ENCODE measurements around the gene INF2.
"Not testable (repeated sequence)": the region's sequence is repeated elsewhere in the genome, so short reads cannot be mapped to it uniquely, and the experiment has no call there.

INF2 gene

DNA sequence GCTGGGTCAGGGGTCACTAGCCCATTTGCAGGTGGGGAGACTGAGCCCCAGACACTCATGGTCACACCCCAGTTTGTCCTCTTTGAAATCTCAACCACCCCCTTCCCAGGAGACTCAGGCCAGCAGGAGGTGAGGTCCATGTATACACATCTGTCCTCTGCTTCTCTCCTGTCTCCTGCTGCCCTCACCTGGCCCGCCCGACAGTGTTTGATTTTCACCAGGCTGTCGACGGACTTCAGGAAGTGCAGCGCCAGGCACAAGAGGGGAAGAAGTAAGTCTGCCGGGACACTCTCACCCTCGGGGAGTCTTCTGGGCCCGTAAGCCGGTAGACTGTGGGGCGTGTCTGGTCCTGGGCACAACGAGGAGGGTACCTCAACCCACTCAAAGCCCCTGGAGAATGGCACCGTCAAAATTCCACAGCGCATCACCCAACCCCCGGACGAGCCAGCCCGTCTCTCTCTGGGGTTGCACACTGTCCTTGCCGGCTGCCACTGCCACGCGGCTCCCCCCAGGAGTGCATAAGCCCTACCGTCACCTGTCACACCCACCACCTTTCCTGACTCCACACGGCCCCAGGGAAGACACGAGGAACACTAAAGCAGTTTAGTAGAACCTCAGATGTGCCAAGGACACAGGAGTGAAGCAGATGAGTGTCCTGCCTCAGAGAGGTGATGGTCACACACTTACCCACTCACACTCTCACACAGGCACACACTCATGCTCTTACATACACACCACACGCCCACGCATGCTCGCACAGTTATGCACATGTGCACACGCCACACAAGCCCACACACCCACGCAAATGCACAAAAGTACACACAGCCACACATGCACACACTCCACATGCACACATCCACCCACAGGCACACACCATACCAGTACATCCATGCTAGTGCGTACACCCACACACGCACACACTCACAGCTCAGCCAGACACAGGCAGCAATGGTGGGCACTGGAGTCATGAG, 50.4 kb downstream of the INF2 start:
- no peak for DNase-seq

DNA sequence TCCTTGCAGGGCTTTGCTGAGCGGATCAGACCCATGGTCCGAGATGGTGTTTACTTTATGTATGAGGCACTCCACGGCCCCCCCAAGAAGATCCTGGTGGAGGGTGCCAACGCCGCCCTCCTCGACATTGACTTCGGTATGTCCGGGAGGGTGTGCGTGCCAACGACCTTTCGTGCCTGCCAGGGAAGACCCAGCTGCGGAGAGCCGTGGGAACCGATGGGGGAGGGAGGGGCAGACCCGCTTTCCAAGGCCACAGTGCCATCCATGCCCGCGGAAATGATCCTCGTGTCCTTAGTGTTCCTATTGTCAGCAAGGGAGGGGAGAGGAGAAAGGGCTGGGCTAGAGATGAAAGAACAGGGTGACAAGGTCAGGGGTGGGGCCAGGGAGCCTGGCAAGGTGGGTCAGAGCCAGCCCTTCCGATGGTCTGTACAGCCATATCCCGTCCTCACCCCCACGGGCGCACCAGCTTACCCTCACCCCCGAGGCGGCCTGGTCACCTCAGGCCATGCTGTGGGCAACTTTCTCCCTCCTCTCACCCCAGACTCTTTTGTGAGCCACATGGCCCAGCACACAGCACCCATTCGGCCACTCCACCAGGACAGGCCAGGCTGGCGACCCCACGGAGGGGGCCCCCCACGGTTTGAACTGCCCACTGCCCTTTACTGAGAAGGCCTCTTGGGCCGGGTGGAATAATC, 51.8 kb downstream of the INF2 start:
- DNase-seq = no peak

DNA sequence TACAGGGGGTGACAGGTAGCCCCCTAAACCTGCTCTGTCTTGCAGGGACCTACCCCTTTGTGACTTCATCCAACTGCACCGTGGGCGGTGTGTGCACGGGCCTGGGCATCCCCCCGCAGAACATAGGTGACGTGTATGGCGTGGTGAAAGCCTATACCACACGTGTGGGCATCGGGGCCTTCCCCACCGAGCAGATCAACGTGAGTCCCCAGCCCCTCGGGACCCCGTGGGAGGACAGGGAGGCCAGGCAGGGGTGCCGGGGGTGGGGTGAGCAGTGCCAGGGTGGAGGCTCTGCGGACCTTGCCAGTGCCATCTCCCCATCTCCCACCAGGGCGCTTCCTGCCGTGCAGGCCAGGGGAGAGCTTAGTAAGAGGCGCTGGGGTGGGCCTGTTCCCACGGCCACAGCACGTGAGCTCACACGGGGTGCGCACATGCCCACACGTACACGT, 52.4 kb downstream of the INF2 start:
- DNase-seq = no peak

DNA sequence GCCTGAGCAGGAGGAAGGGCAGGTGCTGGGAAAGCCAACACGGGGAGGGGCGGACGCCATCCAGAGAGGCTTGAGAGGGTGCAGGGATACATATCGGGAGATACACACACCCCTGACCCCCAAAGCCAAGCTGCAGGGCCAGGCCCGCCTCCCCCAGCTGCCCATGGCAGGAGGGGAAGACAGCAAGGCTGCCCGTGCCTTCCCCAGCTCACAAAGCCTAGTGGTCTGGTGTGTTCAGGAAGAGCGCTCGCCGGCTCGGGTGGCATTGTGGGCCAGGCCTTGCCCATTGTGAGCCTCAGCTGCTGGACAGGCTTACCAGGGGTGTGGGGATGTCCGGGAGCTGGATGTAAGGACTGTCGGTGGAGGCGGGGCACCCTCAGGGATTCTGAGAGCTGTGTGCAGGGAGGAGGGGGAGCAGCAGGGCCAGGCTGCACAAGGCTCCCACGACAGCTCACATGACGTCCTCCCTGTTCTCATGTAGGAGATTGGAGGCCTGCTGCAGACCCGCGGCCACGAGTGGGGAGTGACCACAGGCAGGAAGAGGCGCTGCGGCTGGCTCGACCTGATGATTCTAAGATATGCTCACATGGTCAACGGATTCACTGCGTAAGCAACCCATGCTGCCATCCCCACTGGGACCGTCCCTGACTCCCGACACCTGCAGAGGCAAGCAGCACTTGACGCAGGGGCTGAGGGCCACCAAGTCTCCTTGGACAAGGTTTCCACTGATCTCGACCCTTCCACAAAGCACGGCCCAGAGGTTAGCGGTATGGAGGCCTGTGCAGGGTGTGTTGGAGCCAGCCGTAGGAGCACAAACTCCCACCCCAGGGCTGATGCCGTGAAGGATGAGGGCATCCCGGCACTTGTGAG, 53.4 kb downstream of the INF2 start:
- DNase-seq = no peak

DNA sequence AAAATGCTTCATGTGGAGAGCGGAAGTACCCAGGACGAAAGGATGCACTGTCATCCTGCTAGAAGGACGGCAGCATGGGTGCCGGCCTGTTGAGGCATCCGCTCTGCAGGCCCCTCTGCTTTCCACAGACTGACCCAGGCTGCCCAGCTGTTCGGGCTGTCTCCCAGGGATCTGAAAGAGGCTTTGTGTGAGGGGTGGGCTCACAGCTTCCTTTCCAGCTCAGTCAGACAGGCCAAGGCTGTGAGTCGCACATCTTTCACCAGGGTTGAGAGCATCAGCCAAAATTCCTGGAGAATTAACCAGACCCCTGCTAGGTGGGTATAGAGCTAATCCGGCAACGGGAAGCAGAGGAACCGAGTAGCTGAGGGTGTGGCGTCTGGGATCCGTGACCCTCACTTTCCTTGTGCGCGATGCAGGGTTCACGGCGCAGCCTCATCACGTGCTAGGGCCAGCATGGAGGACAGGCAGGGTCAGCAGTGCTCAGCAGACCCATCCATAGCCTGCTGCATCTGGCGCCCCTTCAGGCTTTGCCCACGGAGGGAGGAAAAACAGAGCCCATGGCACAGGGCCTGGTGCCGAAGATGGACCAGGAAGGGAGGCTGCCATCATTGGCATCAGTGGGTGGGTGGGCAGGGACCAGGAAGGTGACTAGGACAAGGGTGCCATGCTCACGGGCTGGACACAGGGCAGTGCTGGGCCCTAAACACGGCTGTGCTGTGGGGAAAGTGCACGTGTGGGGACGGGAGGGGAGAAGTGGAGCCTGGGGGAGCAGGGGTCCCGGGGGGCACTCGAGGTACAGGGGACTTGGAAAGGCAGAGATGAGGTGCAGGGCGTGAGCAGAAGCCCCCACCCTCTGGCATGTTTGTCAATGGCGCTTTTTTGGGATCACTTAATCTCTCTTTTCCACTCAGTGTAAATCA, 54.3 kb downstream of the INF2 start:
- no peak for DNase-seq

DNA sequence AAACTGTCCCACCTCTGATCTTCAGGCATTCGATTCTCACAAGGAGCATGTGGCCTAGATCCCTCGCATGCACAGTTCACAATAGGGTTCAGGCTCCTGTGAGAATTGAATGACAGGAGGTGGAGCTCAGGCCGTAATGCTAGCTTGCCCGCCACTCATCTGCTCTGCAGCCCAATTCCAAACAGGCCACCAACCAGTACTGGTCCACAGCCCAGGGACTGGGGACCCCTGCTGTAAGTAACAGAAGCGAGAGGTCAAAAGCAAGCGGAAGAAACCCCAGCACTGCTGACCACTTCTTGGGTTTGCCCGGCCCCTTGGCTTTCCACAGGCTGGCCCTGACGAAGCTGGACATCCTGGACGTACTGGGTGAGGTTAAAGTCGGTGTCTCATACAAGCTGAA, 55.1 kb downstream of the INF2 start:
- DNase-seq = no peak

DNA sequence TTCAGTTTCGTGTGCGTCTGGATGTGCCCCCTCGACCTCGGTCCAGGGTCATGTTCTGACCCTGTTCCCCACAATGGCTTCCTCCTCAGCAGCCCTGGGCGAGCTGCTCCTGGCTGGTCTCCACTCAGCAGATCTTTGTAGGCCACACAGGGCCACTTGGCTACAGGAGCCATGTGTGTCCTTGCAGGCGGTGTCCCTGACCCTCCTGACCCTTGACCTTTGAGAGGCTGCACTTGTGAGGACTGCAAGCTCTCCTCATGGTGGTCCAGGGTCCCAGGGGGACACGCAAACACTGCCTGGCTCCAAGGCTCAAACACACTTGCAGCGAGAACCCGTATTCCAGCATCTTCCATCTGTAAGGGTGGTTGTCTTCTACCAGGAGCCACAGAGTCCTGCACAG, 56.0 kb downstream of the INF2 start:
- no peak for DNase-seq

DNA sequence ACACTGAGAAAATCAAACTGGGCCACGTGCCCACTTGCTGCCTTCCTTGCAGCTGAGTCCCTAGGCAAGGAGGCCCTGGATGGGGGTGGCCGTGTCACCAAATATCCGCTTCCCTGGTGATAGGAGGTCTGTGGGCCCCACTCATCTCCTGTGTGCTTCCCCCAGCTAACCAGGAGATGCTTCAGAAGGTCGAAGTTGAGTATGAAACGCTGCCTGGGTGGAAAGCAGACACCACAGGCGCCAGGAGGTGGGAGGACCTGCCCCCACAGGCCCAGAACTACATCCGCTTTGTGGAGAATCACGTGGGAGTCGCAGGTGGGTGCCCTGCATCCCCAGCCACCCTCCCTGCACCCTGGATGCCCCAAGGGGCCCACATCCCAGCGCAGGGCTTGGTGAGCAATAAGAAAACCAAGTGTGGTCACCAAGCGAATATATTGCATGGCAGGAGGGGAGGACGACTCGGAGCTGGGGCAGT, 56.7 kb downstream of the INF2 start:
- no peak for DNase-seq

DNA sequence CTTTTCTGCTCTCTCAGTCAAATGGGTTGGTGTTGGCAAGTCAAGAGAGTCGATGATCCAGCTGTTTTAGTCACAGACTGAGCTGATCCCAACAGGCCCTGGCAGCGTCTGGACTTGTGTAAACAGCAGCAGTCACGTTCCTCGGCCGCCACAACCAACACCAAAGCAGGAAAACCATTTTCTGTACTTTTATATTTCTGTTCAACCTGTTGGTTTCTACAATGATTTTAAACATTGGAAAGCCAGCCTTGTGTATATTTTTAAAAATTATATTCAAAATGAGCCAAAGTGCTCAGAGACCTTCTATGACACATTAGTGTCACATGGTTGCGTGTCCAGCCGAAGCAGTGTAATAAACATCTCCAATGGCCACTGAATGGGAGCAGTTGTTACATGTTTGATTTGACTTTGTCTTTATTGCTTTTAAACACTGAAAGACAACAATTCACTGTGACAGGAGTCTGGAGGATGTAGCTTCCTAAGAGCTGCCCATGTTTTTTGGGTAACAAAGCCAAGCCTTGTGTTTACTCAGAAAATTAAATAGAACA, 57.6 kb downstream of the INF2 start:
- DNase-seq = no peak

DNA sequence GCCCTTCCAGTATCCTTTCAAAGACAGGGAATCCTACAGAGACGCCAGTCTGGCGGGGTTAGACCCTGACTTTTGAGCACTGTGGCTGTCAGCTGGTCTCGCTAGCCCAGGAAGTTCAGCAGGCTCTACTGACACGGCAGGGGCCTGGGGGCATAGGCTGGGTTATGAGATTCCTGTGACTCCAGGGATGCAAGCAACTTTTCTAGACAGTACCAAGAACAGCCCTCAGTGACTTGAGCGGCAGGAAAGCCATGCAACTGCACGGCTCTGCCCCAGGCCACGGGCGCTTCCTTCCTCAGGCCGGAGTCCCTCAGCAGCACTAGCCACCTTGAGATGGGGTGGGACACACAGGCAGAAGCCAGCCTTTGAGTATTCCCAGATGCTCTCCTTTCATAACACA, 58.5 kb downstream of the INF2 start:
- no peak for DNase-seq

DNA sequence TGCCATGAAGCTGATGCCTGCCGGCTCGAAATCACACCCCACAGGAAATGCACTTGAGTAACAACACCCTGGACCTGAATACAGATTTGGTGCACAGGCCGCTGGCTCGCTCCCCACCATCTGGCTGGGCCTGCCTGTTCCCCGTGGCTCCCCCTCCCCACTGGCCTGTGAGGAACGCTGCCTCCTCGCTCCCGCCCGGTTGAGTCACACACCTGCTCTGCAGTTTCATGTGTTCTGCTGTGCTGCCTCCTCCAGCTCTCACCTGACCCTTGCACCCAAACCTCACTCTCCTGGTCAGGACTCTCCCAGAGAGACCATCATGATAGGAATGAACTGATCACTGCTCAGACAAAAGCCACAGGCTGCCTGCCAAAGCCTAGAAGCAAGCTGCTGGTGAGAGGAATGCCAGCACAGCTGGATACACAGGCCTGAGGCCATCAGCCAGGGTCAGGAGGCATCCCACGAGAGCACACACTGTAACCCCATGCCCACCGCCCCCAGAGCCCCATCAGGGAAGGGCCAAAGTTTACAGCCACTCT, 59.8 kb downstream of the INF2 start:
- no peak for DNase-seq

DNA sequence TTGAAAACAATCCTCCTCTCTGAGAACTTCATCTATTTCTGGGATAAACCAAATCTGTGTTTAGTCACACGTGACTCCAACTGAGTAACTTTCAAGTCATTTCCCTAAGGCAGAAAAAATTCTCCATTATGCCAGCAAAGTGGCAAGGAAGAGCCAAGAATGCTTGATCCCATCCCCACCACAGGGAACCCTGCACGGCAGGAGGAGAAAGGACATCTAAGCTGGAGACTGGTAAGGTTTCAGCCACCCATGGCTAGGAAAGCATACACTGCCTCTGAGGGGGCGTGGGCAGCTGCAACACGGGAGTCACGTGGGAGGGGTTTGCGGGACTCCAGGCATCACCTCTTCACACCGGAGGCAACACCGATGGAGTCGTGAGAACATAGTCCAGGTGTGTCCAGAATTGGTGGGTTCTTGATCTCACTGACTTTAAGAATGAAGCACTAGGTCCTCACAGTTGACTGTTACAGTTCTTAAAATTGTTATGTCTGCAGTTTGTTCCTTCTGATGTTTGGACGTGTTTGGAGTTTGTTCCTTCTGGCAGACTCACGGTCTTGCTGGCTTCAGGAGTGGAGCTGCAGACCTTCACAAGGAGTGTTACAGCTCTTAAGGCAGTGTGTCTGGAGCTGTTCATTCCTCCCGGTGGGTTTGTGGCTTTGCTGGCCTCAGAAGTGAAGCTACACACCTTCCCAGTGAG, 60.8 kb downstream of the INF2 start:
- no peak for DNase-seq

DNA sequence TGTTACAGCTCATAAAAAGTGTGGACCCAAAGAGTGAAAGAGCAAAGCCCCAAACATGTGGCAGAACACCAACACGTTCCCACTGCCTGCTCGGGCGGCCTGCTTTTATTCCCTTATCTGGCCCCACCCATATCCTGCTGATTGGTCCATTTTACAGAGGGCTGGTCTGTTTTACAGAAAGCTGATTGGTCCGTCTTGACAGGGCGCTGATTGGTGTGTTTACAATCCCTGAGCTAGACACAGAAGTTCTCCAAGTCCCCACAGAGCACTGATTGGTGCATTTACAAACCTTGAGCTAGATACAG, 61.3 kb downstream of the INF2 start:
- not testable (repeated sequence) for DNase-seq

DNA sequence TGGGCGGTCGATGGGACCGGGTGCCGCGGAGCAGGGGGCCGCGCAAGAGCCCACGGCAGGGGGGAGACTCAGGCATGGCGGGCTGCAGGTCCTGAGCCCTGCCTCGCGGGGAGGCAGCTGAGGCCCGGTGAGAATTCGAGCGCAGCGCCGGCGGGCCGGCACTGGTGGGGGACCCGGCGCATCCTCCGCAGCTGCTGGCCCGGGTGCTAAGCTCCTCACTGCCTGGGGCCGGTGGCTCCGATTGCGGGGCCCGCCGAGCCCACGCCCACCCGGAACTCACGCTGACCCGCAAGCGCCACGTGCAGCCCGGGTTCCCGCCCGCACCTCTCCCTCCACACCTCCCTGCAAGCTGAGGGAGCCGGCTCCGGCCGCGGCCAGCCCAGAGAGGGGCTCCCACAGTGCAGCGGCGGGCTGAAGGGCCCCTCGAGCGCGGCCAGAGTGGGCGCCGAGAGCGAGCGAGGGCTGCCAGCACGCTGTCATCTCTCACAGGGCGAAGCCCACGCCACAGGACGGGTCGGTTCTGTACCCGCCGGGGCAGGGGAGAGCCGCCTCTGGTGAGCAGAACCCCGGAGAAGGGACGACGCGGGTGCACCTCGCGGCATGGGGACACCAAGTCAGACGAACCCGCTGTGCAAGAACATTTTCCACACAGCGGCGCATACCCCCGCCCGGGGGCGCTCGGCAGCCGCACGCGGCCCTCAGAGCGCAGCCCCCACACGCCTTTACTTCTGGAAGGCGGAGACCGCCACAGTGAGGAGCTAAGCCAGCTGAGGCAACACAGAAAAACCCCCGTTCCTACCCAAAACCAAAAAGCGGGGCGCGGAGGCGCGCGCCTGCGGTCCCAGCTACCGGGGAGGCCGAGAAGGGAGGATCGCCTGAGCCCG, 62.4 kb downstream of the INF2 start:
- DNase-seq = no peak

DNA sequence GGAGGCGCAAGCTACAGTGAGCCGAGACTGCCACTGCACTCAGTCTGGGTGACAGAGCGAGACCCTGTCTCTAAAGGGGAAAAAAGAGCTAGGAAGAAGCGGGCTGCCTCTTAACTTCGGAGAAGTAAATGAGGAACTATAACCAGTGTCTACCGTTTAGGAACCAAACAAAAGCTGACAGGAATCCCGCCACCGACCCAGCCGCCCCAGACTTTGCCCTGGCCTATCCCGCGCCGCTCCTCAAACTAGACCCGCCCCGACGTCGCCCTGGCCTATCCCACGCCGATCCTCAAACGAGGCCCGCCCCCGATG, 63.0 kb downstream of the INF2 start:
- no peak for DNase-seq

DNA sequence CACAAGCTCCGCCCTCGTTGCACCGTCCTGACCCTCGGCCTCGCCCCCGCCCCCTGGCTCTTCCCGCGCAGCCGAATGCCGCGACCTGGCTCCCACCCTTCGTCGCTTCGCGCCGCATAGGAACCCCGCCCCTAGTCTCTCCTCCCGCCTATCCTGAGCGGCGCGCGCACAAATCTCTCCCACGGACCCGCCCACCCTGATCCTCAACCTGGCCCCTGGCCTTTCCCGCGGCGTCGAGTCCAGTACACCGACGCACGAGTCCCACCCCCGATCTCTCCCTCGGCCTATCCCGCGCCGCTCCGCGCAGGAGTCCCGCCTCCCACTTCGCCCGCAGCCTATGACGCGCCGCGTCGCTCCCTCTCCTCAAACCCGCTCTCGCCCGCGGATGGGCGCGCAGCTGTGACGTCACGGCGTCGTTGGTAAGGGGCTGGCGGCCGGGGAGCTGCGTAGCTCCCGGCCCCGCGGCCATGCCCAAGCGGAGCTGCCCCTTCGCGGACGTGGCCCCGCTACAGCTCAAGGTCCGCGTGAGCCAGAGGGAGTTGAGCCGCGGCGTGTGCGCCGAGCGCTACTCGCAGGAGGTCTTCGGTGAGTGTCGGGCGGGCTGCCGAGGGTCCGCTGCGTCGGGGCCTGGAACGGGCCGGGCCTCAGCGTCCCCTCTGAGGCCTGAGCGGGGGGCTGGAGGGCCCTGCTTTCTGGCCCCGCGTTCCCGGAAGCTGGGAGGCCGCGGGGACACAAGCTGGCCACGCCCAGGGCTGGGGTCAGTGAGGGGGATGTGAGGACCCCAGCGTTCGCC, 63.5 kb downstream of the INF2 start, which contains the start of gene SIVA1:
Gene SIVA1 (plus strand): TSS at position 413 of the 793 bp plus-strand sequence. CDS start 55 bp downstream, at position 468.
- DNase-seq = peak; percentile 100

DNA sequence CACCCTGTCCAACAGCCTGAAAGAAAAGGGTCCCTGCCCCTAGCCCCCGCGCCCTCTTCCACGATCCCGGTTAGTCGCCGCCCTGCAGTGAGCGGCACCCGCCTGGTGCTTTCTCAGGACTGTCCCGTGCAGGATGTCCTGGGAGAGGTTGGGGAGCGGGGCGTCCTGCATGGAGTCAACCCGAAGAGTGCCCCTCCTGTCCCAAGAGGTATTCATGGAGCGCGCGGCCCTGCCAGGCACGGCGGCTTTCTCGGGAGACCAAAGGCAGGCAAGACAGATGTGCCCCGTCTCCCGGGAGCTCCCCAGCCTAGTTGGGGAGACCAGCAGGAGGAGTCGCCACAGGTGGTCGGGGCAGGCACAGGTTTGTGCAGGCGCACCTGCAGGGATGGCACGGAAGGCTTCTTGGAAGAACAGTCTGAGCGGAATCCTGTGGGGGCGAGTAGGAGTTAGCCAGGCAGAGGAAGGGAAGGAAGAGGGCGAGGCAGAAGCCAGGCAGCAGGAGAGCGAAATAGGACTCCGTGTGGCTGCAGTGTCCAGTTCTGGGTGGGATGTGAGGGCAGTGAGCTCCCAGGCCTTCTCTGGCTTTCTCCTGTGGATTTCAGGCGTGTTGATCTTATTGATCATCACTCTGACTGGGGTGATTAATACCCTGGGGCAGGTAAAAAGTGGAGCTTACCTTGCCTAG, 64.3 kb downstream of the INF2 start:
- no peak for DNase-seq

DNA sequence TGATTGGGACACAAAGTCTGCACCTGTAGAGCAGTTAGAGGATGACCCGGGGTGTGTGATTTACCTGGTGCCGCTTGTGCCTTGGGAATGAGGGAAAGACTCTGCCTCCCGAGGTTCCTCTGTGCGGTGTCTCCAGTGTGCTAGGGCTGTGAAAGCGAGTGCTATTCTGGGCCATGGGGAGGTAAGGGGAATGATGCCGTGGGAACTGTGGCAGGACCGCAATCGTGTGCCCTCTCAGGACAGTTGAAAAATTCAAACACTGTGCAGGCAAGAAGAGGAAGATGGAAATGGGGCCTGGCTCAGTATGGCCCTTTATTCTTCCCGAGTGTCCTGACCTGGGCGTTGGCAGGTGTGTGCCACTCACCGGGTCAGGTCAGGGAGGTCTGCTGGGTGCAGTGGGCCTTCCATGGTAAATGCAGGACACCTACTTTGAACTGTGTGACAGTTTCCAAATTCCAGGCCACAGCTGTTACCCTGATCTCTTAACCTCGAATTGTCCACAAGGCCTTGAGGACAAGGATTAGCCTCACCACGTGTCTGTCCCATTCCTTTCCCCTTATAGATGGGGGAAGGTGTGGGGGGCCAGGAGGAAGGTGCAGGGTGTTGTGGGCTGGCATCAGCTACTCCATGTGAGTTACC, 64.9 kb downstream of the INF2 start:
- no peak for DNase-seq
